ENCODE results near the gene ZBTB7B.
A peak's percentile ranks its signal among the peaks of the same experiment; 100 is the strongest.

Gene ZBTB7B

DNA sequence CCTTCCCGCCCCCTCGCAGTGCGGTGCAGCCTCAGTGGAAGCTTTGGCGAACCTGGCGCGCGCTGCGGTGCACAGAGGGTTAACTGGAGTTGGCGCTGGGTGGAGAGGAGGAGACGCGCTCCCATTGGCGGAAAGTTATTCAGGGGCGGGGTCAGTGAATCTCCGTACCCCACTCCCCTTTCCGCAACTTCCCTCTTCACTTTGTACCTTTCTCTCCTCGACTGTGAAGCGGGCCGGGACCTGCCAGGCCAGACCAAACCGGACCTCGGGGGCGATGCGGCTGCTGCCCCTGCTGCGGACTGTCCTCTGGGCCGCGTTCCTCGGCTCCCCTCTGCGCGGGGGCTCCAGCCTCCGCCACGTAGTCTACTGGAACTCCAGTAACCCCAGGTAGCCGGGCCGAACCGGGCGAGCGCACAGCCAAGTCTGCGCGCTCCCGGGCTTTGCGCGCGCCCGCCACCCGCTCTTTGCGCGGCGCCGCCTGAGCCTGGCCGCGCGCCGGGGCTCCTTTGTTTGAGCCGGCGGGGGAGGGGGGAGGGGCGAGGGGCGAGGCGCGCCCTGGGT is 61.0 kb downstream of the ZBTB7B start, which contains the start of gene EFNA4:
Gene EFNA4, plus strand, starts transcription at position 191 of the 561 bp plus-strand sequence. Its CDS starts 84 bp downstream, at position 275.
- peak; percentile 41 to 79 (median 60) for DNase-seq

DNA sequence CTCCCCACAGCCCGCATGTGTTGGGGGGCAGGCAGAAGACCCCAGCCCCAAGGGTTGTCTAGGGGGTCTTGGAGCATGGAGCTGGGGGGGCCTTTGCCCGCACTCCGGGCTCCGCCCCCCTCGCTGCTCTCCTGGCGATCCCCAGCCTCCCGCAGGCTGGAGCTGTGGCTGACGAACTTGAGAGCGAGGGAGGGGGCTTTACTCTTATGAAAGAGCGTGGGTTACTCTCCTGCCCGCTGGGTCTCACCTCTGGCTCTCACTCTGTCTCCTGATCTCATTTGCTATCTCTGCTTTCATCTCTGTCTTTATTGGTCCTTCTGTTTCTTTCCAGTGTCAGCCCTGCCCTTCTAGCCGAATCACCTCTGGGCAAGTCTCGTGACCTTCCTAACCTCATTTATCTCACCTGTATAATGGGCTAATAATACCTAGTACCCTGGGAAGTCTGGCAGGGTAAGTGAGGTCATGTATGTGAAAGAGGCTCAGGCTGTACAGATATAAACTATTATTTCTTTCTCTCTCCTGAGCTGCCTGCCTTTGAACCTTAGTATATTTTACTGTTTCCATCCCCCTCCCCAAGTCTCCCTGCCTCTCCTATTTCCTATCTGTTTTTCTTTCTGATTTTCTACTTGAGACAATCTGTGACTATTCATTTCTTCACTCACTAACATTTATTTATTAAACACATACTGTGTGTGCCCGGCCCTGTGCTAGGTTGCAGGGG is 61.7 kb downstream of the ZBTB7B start:
- no peak for DNase-seq

DNA sequence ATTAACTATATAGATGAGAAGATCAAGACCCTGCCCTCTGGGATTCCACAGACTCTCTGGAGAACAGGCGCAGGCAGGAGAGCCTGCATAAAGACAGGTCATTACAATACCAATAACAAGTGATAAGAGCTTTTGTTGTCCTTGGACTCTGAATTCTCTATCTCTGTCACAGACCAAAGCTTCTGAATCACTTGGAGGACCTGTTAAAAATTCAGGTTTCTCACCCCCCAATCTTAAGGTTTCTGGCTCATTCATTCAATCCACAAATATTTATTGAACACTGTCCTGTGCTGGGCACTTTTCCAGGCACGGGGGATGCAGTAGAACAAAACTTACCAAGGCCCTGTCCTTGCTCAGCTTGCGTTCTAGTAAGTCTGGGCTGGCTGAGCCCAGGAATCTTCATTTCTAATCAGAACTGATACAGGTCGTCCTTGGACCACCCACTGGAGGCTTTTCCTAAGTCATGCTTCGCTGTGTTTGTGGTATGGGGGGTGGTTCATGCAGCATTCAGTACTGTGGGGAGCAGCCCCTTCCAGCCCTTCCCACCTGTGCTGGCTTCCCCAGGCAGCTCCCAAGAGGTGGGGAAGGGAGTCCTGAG is 62.3 kb downstream of the ZBTB7B start:
- no peak for DNase-seq

DNA sequence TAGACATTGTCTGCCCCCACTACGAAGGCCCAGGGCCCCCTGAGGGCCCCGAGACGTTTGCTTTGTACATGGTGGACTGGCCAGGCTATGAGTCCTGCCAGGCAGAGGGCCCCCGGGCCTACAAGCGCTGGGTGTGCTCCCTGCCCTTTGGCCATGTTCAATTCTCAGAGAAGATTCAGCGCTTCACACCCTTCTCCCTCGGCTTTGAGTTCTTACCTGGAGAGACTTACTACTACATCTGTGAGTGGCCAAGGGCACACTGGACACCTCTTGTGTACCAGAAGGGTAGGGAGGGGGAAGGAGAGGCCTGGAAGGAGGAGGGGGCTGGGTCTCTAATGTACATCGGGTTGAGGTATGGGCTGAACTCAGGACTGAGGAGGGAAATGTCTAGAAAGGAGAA is 64.2 kb downstream of the ZBTB7B start:
- no peak for DNase-seq

Measured in activated naive CD4-positive, alpha-beta T cell (primary cell).